ENCODE results near the gene ATP4A.

Gene ATP4A

DNA sequence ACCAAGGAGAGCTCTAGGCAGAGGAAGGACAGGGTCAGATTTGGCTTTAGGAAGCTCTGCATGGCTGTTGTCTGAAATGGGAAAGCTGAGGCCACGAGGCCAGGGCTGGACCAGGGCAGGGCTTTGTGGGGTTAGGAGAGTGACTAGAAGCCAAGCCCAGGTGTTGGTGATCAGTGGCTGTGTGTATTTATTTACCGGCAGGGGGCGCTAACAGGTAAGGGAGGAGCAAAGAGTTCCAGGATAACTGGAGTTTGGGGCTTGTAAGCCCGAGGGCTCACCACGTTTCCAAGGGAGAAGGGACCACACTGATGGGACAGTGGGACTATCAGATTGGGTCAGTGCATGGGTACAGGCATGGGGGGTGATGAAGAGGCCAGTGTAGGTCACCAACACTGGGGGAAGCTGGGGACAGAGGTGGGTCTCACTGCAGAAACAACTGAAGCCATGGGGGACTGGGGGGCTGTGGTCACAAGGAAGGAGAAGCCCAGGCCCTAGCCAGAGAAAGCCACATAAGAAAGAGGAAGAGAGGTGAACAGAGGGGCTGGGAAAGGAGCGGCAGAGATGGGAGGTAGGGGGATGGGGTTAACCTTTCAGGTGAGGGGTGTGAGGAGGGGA lies 14.2 kb downstream of the ATP4A start:
- no peak for DNase-seq

DNA sequence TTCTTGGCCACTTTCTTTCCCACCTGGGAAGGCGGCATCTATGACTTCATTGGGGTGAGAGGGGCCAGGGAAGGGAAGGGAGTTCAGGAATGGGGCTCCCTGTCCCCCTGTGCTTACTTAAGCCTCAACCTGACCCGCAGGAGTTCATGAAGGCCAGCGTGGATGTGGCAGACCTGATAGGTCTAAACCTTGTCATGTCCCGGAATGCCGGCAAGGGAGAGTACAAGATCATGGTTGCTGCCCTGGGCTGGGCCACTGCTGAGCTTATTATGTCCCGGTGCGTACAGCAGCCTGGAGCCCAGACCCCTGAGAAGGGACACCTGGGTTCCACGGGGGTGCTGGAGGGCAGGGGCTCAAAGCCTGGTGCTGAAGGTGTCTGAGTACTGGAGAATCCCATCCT lies 16.9 kb downstream of the ATP4A start:
- DNase-seq, result no peak

DNA sequence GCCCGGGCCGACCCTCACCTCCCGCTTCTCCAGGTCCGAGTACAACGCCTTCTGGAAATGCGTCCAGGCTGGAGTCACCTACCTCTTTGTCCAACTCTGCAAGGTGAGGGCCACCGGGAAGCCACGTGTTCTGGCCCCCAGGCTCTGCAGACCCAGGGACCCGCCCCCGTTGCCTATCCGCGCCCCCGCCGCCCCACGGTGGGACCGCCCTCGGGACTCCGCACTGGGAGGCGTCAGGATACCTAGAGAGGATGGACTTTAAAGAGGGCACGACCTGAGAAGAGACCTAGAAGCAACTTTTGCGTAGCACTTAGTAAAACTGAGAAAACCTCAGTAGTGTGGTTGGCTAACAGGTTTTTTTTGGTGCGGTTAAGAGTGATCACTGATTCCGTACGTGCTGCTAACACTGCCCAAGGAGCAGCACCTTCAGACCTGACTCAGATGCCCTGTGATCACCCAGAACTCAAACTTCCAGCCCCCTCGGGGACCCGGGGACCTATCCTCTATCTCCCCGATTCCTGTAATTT lies 17.5 kb downstream of the ATP4A start:
- no peak for DNase-seq

DNA sequence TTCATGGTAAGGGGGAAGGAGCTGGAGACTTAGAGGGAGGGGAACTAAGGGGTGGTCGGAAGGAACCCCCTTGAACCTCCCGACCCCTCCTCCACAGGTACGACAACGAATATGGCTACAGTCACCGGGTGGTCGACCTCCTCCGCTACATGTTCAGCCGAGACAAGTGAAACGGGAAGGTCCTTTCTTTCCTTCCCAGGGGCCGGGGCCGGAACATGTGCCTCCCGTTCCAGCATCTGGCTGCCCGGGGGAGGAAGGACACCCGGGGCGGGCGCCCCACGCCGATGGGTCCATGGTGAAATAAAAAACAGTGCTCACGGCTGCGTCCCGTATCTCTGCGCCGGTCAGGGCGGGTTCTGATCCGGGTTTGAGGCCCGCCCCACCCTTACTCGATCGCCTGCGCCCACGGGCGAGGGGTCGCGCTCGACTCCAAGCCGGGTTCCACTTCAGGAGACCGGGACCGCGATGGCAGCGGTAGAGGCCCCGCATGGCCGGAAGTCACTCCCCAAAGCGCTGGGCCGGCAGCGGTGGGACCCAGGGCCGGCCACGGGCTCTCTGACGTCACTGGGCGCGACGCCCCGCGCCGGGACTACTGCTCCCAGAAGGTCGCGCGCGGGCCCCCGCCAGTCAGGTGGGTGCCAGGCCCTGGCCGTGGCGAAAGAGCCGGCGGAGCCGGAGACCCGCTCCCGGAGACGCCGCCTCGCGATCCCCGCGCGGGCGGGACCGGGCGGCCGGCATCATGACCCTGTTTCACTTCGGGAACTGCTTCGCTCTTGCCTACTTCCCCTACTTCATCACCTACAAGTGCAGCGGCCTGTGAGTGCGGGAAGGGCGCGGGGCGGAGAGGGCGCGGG lies 18.2 kb downstream of the ATP4A start, which contains the start of gene TMEM147:
Gene TMEM147, plus strand, starts transcription at position 626 of the 854 bp plus-strand sequence. Its CDS starts 114 bp downstream, at position 740.
- peak; percentile 22 for DNase-seq

DNA sequence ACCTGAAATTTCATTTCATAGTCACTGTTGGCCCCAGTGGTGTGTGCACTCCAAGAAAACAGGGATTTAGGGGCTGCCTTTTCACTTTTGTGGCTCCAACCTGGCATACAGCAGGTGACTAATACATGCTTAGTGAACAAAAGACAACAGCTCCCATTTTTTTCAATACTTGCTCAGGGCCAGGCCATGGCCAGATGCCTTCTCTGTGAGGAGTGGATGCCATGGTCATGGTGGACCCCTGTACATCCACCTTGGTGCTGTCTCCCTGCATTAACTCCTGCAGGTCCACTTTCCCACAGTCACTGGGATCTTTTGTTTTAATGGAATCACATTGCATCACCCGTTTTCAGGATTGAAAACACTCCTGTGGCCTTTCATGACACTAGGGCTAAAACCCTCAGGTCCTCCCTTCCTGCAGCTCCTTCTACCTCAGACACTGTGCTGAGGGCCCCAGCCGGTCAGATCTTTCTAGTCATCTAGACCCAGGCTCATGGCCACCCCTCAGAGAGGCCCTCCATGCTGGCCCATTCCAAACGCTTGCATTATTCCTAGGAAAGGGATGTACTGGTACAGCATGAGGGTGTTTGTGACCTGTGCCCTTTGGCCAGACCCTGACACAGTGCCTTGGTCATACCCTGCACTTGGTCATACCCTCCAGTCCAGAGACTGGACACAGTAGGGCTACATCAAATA lies 19.2 kb downstream of the ATP4A start:
- DNase-seq, result no peak

DNA sequence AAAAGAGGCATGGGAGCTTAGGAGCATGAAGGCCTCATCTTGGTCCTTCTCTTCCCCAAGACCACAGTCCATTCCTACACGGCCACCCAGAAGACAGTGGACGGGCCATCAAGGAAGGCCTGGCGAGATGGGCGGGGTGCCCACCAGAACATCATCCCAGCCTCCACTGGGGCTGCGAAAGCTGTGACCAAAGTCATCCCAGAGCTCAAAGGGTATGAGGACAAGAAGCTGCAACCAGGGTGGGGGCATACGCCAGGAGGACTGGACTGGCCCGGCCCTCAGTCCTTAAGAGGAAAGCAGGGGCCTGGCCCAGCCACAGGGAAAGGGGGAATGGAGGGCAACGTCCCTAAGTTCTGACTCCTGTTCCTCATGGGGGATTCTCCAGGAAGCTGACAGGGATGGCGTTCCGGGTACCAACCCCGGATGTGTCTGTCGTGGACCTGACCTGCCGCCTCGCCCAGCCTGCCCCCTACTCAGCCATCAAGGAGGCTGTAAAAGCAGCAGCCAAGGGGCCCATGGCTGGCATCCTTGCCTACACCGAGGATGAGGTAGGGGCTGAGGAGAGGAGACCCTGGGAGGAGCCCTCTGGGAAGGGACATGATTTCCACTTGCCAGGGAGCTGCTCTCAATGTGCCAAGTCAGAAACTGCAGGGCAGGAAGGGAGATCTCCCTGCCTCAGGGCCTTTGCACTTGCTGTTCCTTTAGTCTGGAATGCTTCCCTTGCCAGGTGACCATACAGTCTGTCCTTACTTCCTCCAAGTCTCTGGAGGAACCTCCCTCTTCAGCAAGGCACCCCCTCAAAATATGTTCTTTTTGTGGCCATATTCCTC lies 20.0 kb downstream of the ATP4A start:
- DNase-seq, result no peak

DNA sequence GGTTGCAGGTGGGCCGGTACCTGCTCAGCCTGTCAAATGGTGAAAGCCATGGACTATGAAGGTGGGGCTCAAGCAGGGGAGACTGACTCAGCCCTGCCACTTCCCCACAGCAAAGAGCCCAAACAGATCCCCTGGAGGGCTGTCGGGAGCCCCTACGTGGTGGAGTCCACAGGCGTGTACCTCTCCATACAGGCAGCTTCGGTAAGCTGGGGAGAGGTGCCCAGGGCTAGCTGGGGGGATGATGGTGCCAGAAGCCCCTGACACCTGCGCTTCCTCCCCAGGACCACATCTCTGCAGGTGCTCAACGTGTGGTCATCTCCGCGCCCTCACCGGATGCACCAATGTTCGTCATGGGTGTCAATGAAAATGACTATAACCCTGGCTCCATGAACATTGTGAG lies 21.2 kb downstream of the ATP4A start:
- no peak for DNase-seq

DNA sequence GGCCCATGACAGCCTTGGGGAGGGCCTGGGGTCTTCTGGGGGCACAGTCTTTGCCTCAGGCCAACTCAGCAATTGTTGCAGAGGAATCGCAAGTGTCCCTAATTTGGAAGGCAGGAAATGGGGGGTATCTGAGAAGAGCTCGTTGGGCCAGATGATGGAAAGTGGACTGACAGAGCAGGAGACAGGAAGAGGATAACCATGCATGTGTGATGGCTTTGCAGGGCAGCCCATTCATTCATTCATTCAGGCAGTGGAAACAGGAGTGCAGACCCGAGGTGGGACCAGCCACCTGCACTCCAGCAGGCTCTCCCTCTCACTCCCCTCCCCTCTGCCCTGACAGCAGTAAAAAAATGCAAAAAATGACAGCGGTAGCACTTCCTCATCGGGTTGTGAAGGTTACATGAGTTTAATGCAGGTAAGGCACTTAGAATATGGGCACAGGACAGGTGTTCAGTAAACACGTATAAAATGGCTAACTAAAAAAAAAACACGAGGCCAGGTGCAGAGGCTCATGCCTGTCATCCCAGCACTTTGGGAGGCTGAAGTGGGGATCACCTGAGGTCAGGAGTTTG lies 23.0 kb downstream of the ATP4A start:
- no peak for DNase-seq

DNA sequence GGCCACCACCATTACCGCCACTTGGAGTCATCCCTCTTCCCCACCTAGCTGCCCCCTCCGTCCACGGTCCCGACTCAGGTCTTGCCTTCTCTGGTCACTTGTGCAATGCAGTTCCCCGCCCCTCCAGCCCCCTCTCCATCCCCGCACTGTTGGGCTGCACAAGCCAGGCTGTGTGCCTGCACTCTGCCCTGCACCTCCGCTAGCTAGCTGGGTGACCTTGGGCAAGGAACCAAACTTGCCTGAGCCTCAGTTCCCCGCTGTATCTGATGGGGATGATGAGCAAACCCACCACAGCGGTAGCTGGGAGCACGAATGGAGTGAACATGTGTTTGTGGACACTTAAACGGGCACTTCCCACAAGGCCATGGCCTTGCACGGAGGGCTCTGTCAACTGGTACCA lies 23.6 kb downstream of the ATP4A start:
- DNase-seq, result no peak

DNA sequence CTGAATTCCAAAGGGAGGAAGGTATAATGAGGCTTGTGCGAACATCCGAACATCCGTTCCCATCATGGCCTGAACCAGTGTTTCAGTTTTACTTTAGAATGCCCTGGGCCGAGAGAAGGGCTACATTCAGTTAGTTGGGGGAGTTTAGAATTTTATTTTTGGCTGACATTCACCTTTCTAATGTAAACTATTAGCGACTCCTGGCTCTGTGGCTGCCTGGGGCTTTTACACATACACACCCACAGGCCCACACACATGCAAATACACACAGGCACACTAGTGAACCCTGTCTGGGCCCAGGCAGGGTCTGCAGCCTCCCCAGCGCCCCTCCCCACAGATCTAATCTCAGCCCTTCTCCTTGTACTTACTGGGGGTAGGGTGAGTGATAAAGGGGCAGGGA lies 24.1 kb downstream of the ATP4A start:
- no peak for DNase-seq

DNA sequence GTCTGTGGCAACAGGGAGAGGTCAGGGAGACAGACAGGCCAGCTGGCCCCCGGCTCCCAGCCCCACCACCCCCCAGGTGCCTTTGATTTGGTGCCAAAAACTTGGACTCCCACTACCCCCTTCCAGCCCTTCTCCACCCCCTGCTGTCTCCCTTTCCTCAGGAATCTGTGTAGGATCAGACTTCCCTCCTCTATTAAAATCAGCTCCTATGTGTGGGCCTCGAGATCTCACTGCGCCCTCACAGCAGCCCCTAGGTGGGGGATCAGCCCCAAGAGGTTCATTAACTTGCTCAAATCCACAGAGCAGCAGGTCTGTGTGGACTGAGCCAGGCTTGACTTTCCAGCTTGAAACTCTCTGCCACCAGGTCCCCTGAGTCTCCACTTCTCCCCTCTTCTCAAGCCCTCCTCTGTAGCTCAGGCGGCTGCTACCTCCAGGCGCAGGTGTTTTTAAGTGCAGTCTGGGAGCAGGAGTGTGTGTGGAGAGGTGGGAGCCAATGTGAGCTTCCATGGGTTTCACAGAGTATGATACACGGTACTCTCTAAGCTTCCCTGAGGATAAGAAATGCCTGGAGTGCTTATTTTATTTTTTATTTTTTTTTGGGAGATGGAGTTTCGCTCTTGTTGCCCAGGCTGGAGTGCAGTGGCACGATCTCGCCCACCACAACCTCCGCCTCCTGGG lies 28.5 kb downstream of the ATP4A start:
- DNase-seq, result no peak

DNA sequence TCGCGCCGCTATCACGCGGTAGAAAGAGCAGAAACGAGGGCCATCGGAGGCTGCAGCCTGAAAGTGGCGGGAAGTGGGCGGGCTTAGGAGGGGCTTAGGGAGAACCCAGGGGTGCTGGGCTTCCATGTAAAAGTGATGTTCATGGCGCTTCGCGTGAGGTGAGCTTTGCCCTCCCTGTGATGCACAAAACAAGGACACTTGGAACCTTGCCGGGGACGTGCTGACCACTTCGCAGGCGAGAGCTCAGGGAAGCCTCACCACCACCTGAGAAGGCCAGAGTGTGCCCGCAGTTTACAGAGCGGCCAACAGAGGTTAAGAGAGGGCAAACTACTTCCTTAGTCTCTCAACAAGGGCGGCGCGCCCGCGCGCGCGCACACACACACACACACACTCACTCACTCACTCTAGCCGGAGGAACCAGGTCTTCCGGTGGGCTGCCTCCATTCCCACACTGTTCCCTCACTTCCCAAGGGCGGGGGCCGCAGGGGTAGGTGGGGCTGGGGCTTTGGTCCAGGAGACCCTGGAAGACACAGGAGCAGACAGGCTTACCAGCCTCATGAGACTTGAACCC lies 29.6 kb downstream of the ATP4A start:
- DNase-seq, result no peak

DNA sequence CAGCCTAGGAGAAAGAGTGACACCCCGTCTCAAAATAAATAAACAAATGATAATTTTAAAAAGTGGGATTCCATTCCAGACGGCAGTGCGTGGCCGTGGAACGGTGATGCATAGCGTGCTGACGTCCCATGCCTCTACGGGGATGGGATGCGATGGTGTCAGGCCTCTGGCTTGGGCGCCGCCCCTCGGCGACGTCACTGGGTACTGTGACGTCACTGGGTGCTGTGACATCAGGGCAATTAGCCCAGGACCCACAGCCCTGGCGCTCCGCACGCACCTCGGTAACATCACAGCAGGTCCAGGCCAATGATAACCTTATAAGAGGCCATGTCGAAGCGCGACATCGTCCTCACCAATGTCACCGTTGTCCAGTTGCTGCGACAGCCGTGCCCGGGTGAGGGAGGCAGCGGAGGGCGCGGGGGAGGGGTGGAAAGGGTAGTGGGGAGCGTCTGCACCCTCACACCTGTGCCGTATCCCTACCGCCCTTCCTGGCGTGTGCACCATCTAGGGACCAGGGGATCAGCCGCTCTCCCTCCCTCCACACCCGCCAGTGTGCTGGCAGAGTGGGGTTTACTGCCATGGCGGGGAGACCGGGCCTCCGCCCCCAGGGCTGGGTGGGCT lies 30.1 kb downstream of the ATP4A start, which contains the start of gene GAPDHS:
Gene GAPDHS, plus strand, starts transcription at position 256 of the 621 bp plus-strand sequence. Its CDS starts 72 bp downstream, at position 328.
- no peak for DNase-seq

DNA sequence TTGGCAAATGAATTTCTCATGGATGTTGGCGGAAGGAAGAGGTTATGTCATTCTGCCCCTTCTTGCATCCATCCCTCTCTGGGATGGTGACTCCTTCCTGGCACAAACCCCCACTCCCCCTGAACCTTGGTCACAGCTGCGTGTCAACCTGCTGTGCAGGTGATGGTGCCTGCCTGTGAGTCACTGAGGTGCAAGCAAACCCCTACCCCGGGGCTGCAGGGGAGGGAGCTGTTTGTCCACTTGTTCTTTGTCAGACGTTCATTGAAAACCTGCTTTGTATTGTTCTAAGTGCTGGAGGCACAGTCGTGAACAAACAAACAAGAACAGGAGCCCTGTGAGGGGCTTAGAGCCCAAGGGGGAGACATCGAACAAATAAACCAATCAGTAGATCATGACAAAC lies 32.2 kb downstream of the ATP4A start:
- DNase-seq, result no peak

DNA sequence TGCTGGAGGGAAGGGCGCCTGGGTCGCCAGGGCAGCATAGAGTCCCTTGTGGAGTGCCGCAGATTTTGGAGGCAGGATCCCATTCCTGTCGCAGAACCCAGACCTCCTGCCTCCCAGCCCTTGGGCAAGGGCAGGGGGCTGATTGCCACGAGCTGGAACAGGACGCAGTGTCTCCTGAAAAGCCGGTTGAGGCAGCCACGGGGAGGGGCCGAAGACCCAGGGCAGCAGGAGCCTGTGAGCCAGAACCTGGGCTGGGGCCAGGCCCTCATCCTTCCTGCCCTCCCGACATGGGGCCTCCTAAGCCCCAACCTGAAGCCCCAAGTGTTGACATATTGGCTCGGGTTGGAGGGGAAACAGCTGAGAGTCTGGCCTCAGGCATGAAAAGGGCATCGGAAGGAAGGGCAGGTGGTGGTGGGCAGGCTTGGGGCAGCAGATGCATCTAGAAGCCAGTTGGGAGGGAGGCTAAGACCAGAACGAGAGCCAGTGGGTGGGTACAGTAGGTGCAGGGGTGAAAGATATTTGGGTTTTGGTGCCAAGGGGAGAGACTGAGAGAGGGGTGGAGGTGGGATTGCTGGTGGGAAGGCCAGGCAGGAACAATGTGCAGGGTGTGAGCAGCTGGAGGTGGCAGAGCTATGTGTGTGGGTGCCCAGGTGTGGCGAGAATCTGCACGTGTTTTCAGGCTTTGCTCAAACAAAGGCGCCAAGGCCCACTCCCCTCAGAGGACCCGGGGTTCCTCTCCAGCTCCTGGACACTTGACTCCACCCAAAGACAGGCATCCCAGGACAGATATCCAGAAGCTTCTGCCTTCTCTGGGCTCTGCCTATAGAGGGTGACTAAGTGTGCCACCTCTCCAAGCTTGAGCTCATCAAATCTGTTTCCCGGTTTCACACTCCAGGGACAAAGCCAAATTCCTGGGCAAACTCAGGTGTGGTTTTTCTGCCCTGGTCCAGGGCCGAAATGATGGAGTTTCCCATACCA lies 33.9 kb downstream of the ATP4A start:
- no peak for DNase-seq

DNA sequence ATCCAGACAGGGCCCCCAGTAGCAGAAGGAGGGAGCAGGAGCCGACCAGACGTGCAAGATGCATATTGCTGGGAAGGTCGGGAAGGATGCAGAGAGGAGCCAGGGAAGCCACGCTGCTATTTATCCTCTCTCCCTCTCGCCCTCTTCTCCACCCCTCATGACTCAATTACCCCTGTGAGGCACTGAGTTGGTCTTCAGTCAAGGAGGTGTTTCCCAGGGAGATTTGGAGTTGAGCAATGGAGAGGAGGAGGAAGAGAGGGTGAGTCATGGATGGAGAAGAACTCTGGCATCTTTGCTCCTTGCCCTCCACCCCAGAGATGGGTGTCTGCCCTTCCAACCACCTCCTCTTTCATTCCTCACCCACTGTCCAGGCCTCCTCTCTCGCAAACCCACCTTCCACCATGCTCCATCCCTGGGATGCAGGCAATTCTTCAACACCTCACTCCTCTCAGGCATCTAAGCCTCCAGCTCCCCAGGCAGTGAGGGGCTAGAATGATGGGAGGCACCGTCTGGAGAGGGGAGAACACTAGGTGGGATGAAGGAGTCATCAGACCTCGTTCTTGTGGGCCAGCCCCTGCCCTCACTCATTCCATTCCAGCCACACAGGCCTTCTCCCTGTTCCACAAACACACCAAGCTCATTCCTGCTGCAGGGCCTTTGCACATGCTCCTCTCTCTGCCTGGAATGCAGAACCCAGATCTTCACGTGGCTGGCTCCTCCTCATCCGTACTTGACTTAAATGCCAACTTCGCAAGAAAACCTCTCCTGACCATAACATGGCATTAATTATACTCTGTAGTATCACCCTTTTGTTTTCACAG lies 35.0 kb downstream of the ATP4A start, which contains the start of gene SBSN:
Gene SBSN, minus strand, starts transcription at position 94 of the 821 bp plus-strand sequence. Its CDS starts 30 bp downstream, at position 64.
- DNase-seq, result no peak

DNA sequence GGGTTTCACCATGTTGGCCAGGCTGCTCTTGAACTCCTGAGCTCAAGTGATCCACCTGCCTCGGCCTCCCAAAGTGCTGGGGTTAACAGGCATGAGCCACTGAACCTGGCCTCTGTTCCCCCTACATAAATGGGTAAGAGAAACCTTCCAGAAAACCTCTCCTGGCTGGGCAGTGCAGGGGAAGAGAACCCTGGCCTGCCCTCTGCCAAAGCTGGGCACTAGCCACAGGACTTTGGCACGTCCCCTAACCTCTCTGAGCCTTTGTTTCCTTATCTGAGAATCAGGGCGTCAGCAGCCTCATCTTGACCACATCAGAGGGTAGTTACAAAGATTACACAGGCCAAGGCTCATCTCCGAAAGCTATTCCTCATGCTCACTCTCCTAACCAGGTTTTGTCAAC lies 37.6 kb downstream of the ATP4A start:
- DNase-seq, result no peak

DNA sequence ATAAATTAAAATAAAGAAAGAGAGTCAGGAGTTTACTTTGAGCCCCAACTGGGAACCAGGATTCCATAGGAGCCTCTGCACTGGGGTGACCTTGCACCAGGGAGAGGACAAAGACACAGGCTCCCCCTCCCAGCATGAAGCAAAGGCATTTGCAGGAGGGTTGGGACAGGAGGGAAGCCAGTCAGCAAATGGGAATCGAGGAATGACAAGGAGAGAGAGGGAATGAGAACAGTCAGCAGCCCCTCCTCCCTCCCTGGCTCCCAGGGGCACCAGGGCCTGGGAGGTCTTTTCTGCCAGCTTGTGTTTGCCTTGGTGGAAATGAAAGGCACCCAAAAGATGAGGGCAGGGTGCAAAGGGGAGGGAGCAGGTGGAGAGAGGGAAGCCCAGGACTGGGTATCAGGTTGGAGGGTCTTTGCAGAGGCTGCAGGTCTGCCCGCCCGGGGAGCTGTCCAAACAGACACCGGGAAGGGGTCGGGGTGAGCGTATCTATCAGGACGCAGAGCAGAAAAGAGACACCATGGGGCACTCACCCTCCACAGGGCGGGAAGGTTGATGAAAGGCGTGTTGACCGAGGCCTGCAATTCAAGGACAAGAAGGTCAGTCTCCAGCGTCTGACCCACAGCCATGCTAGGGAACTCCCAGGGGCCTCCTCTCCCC lies 39.1 kb downstream of the ATP4A start:
- no peak for DNase-seq

Measured in NCI-H1436 treated with DMSO at 0.1 percent for 48 hours (cell line).